HFFc6 (cell line): ENCODE data around the gene ACSS3. TPM values are rescaled to one million over a fixed set of nuclear protein-coding genes. Genes with fewer than 3 reads are reported as not detected.

Experiments
- DNase-seq: peaks from one replicate; pipeline ENCODE4 v3.0.0-alpha.2; 2018
- H3K27ac Mint-ChIP-seq: 2 replicates; pipeline ENCODE4 v1.8.0; 2020; ENCODE audit warnings: mild to moderate bottlenecking, mixed read lengths
- H3K27me3 Mint-ChIP-seq: 2 replicates; pipeline ENCODE4 v1.8.0; 2021; ENCODE audit warnings: mild to moderate bottlenecking, moderate library complexity, mixed read lengths; ENCODE audit not compliant: insufficient read depth
- H3K36me3 Mint-ChIP-seq: 2 replicates; pipeline ENCODE4 v1.8.0; 2021; ENCODE audit warnings: low read depth, mixed read lengths
- H3K4me1 Mint-ChIP-seq: 2 replicates; pipeline ENCODE4 v1.8.0; 2020; ENCODE audit warnings: low read depth, mixed read lengths
- H3K4me3 Mint-ChIP-seq: 2 replicates; pipeline ENCODE4 v1.8.0; 2020; ENCODE audit warnings: mild to moderate bottlenecking, moderate library complexity, mixed read lengths
- H3K9me3 Mint-ChIP-seq: 2 replicates; pipeline ENCODE4 v1.8.0; 2020; ENCODE audit warnings: mild to moderate bottlenecking, mixed read lengths
- CTCF ChIP-seq: fragments of 200-600 bp; sonication (generic); IDR thresholded peaks from 2 replicates; pipeline ENCODE4 v1.5.0; 2021; ENCODE audit warnings: antibody characterized with exemption, mild to moderate bottlenecking
- total RNA-seq, 6 experiments: library from RNA; stranded (reverse); fragmentation: NEBNext Ultra II Directional; extraction: Animal tissue kit (Norgen Biotek cat#: 25700); gene quantifications; 2 replicates in 1 of 6; 3 replicates in 5 of 6; pipeline ENCODE4 v1.2.3, GENCODE V29; 2021

Gene ACSS3
- total RNA-seq, 6 experiments from 2014 or later = 0.66 to 1.1 (median 0.91) TPM

- H3K27me3 Mint-ChIP-seq = no peaks in the 10 kb centered on the region
Measured at GRCh38 chr12:81161680-81162079, 83.8 kb downstream of the ACSS3 start.

DNA sequence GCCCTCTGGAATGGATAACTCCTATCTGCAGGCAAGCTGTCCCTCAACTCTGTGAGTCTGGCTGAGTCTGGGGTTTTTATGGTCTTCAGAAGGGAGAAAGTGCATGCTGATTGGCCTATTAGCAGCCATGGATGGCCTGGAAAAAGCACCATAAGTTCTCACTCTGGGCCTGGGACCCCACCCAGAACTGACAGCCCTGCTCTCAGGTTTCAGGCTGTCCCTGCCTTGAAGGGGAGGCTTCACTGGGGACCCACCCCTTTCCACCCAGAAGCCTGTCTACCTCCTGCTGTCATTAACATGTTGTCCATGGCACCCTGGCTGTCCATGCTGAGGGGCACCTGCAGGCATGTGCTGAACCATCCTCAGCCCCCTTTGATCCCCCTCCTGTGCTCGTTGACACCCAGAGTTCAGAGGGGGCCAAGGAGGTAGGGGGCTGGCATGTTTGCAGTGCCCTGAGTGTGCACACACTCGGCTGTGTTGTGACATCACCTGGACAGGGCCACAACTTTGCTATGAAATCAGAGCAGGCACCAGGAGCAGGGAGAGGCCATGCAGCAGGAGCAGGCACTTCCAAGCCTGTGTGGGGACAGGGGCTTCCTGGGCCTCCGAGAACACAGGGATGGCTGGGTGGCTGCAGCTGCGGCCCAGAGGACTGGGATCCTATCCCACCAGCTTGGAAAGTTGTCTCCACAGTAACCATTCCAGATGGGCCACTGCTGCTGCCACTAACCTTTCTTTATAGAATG, 84.7 kb downstream of the ACSS3 start:
- H3K9me3 Mint-ChIP-seq = no peaks in the 10 kb centered on the region
- peaks cover under 1% of the 10 kb centered on the region; the same call in 1 of the 2 replicates for H3K4me1 Mint-ChIP-seq
- DNase-seq = no peak
- H3K27me3 Mint-ChIP-seq = no peaks in the 10 kb centered on the region
- H3K4me3 Mint-ChIP-seq = no peak overlapping the region
- no peak overlapping the region for H3K27ac Mint-ChIP-seq
- H3K36me3 Mint-ChIP-seq = no peaks in the 10 kb centered on the region
- no peak for TF ChIP-seq CTCF

More at GRCh38 chr12:81161680-81162079, 83.8 kb downstream of the ACSS3 start:
- DNase-seq = no peak
- TF ChIP-seq CTCF = no peak
- H3K9me3 Mint-ChIP-seq = no peaks in the 10 kb centered on the region
- H3K4me3 Mint-ChIP-seq = no peak overlapping the region
- H3K27ac Mint-ChIP-seq = no peak overlapping the region
- no peaks in the 10 kb centered on the region for H3K36me3 Mint-ChIP-seq
- H3K4me1 Mint-ChIP-seq = no peaks in the 10 kb centered on the region

DNA sequence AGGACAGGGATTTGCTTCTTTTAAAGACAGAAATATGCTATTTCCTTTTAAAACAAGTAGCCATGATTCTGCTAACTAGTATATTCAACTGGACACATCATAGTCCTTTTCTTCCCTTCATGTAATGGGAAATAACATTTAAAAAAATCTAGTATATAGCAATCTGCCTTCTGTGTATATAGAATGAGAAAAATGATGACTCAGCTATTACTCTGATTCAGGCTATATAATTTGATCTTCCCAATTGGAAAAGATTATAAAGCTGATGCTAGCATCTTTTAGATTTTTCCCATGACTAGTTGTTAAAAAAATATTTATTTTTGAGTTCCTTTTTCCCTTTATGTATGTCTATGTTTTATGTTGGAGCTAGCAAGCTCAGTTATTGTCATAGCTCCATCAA, 86.9 kb downstream of the ACSS3 start:
- Mint-ChIP-seq H3K27me3 (no peaks in the 10 kb centered on the region), H3K9me3 (no peaks in the 10 kb centered on the region), H3K4me1 (peaks cover 6% of the 10 kb centered on the region; the same call in 1 of the 2 replicates), H3K27ac (no peak overlapping the region), H3K36me3 (no peaks in the 10 kb centered on the region), H3K4me3 (no peak overlapping the region)
- TF ChIP-seq CTCF = no peak
- no peak for DNase-seq

DNA sequence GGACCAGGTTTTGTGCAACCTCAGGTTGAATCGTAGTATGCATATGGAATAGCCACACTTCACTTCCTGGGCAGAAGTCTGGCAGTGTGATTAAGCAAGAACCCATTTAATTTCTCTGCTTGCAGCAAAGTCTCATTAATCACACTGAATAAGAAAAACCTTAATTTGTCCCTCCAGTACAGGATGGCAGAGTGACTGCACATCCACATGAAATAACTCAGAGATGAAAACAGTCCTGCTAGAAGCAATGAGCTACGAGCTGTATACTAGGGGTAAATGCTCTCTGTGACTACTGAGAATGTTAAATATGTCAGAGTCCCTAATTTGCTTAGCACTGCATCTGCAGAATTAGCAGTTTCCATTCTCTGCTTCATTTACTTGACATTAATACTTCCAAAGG, 88.9 kb downstream of the ACSS3 start:
- Mint-ChIP-seq H3K4me1 (peaks cover 6% of the 10 kb centered on the region; the same call in 1 of the 2 replicates), H3K9me3 (no peaks in the 10 kb centered on the region), H3K36me3 (no peaks in the 10 kb centered on the region), H3K4me3 (no peak overlapping the region), H3K27me3 (no peaks in the 10 kb centered on the region), H3K27ac (no peak overlapping the region)
- no peak for TF ChIP-seq CTCF
- DNase-seq = no peak

DNA sequence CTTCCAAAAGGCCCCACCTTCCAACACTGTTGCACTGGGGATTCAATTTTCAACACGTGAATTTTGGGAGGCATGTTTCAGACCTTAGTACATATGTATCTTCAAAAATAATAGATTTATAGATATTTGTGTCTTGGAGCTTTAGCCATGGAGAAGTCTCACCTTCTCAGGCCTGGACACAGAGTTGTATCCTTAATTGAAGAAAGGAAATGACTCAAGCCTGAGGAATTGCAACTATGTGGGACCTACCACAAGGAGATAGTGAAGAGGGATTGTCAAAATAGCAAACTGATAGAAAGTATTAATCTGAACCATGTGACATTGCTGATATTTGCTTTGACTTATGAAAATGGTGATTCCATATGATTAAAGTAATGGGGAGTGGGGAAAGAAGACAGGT, 89.8 kb downstream of the ACSS3 start:
- DNase-seq = no peak

More for the DNA sequence above, 89.8 kb downstream of the ACSS3 start:
- H3K4me1 Mint-ChIP-seq = peaks cover 6% of the 10 kb centered on the region; the same call in 1 of the 2 replicates
- no peak overlapping the region for H3K4me3 Mint-ChIP-seq
- TF ChIP-seq CTCF = no peak
- H3K36me3 Mint-ChIP-seq = no peaks in the 10 kb centered on the region
- no peaks in the 10 kb centered on the region for H3K9me3 Mint-ChIP-seq
- H3K27ac Mint-ChIP-seq = no peak overlapping the region
- H3K27me3 Mint-ChIP-seq = no peaks in the 10 kb centered on the region
